Fibroblast of lung (primary cell): Measurements from ENCODE around the gene WNK3. TPM values are rescaled to one million over a fixed set of nuclear protein-coding genes. Genes with fewer than 3 reads are reported as not detected.

Experiments
- DNase-seq, 2 donors: peaks; one replicate each; pipeline versions ENCODE4 v3.0.0 to v3.0.0-alpha.2; 2010; ENCODE audit warnings: low read depth in 2 of 2
- H2AFZ ChIP-seq: 2 replicates; pipeline ENCODE4 v1.5.1; 2012; ENCODE audit warnings: low read length, control low read depth, inconsistent platforms
- H3K27ac ChIP-seq: 2 replicates; pipeline ENCODE4 v1.5.1; 2011; ENCODE audit warnings: low read length, control low read depth; ENCODE audit not compliant: insufficient read depth
- H3K27me3 ChIP-seq: 2 replicates; pipeline ENCODE4 v1.5.1; 2011; ENCODE audit warnings: mild to moderate bottlenecking, low read length; ENCODE audit not compliant: control insufficient read depth, insufficient read depth
- H3K36me3 ChIP-seq: 2 replicates; pipeline ENCODE4 v1.5.1; 2011; ENCODE audit warnings: low read length; ENCODE audit not compliant: control insufficient read depth, insufficient read depth
- H3K4me1 ChIP-seq: 2 replicates; pipeline ENCODE4 v1.5.1; 2011; ENCODE audit warnings: low read length; ENCODE audit not compliant: control insufficient read depth, insufficient read depth; ENCODE audit errors: extremely low read depth
- H3K4me2 ChIP-seq: 2 replicates; pipeline ENCODE4 v1.5.1; 2011; ENCODE audit warnings: low read length, control low read depth; ENCODE audit not compliant: insufficient read depth; ENCODE audit errors: extremely low read depth
- H3K4me3 ChIP-seq, 4 experiments: fragments of 200-600 bp in 1 of 4; sonication (generic) in 1 of 4; replicated peaks in 1 of 4; 2 replicates each; pipeline ENCODE4 v1.5.1; 2011 to 2016; ENCODE audit warnings: low read length in 4 of 4, low read depth in 3 of 4, mild to moderate bottlenecking in 3 of 4, control low read depth in 2 of 4, inconsistent platforms in 1 of 4, mixed read lengths in 1 of 4; ENCODE audit not compliant: insufficient read depth in 1 of 4; ENCODE audit errors: control extremely low read depth in 1 of 4
- H3K79me2 ChIP-seq: 2 replicates; pipeline ENCODE4 v1.5.1; 2012; ENCODE audit warnings: mild to moderate bottlenecking, low read length, inconsistent platforms; ENCODE audit not compliant: control insufficient read depth, insufficient read depth
- H3K9ac ChIP-seq: 2 replicates; pipeline ENCODE4 v1.5.1; 2011; ENCODE audit warnings: mild to moderate bottlenecking, low read length, control low read depth; ENCODE audit not compliant: insufficient read depth
- H3K9me3 ChIP-seq: 2 replicates; pipeline ENCODE4 v1.5.1; 2012; ENCODE audit warnings: low read depth, low read length; ENCODE audit not compliant: control insufficient read depth, insufficient read depth
- H4K20me1 ChIP-seq: 2 replicates; pipeline ENCODE4 v1.5.1; 2011; ENCODE audit warnings: low read length; ENCODE audit not compliant: control insufficient read depth, insufficient read depth; ENCODE audit errors: extremely low read depth
- EZH2 ChIP-seq: IDR thresholded peaks from 2 replicates; pipeline ENCODE4 v1.5.1; 2012; ENCODE audit warnings: low read length, control low read depth, mild to moderate bottlenecking; ENCODE audit errors: missing control alignments
- polyA plus RNA-seq, 2 donors: library from polyadenylated mRNA; depleted of rRNA in 1 of 2; stranded (reverse) in 1 of 2; unstranded in 1 of 2; fragments of >200 nt; gene quantifications; 2 replicates each; pipeline ENCODE4 v1.2.1, GENCODE V29; 2011 to 2012; ENCODE audit warnings: missing spikeins in 1 of 2
- total RNA-seq: library from RNA; depleted of rRNA; stranded (reverse); fragments of >200 nt; gene quantifications from 2 replicates; pipeline ENCODE4 v1.2.1, GENCODE V29; 2014
- TF ChIP-seq, protein P1 (sequence below), 2 donors: IDR thresholded peaks in 1 of 2; conservative IDR thresholded peaks in 1 of 2; 1 replicate in 1 of 2; 2 replicates in 1 of 2; pipeline ENCODE4 v1.5.1; 2011 to 2012; ENCODE audit warnings: low read length in 2 of 2, control low read depth in 1 of 2, inconsistent platforms in 1 of 2, low read depth in 1 of 2, mild to moderate bottlenecking in 1 of 2

The WNK3 gene
- total and polyA plus RNA-seq, 2 donors (not counting 1 experiment from before 2014, with no cell fraction given): 0.17 to 0.24 TPM

DNA sequence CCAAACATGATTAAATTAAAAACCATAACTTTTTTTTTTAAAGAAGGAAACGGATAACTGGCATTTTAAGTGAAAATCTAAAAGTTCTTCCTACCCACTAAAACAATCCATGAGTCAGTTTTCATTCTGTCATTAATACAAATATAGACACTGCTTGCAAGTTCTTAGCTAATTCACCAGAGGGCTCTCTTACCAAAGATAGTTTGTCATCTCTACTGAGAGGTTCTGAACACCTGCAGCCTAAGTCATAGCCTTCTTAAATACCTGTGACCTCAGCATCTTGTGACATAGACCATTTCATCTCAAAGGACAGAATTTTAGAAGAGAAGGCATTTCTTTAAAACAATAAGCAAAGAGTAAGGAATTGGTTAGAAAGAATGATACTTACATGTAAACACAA is 109.5 kb downstream of the WNK3 start:
- DNase-seq: peak; percentile 31 to 48
- no peaks in the 10 kb centered on the region for H3K9me3 ChIP-seq
- no peak overlapping the region for H3K4me2 ChIP-seq
- no peaks in the 10 kb centered on the region for H4K20me1 ChIP-seq
- H3K27me3 ChIP-seq: no peaks in the 10 kb centered on the region
- no peaks in the 10 kb centered on the region for H3K36me3 ChIP-seq
- no peaks in the 10 kb centered on the region for H3K4me1 ChIP-seq
- H3K79me2 ChIP-seq: no peaks in the 10 kb centered on the region
- H3K27ac ChIP-seq: no peak overlapping the region
- no peak overlapping the region for H3K4me3 ChIP-seq
- H3K9ac ChIP-seq: no peak overlapping the region
- no peak for TF ChIP-seq EZH2
- TF ChIP-seq, protein P1, sequence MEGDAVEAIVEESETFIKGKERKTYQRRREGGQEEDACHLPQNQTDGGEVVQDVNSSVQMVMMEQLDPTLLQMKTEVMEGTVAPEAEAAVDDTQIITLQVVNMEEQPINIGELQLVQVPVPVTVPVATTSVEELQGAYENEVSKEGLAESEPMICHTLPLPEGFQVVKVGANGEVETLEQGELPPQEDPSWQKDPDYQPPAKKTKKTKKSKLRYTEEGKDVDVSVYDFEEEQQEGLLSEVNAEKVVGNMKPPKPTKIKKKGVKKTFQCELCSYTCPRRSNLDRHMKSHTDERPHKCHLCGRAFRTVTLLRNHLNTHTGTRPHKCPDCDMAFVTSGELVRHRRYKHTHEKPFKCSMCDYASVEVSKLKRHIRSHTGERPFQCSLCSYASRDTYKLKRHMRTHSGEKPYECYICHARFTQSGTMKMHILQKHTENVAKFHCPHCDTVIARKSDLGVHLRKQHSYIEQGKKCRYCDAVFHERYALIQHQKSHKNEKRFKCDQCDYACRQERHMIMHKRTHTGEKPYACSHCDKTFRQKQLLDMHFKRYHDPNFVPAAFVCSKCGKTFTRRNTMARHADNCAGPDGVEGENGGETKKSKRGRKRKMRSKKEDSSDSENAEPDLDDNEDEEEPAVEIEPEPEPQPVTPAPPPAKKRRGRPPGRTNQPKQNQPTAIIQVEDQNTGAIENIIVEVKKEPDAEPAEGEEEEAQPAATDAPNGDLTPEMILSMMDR (conservative IDR thresholded peaks at IDR 0.05 in 1 of 2, IDR thresholded peaks at IDR 0.05 in 1 of 2; ENCODE audit: low read depth in 1 of 2, low read length in 2 of 2): peak; percentile 18 to 20
- H2AFZ ChIP-seq: no peak overlapping the region

DNA sequence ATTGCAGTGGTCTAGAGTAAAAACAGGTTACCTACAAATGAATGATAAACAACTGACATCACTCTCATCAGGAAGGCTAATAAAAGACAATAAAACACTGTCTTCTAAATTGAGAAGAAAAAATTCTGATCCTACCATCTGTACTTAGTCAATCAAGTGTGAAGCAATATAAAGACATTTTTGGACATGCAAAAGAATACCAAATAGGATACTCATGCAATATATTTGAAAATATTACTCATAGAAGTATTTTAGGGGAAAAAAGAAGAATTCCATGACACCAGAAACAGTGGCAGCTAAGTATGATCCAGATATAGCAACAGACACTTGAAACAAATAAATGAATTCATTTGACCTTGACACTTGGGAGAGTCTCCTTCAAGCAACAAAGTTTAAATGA is 111.0 kb downstream of the WNK3 start:
- no peaks in the 10 kb centered on the region for H3K27me3 ChIP-seq
- H3K4me3 ChIP-seq: no peak overlapping the region
- no peak overlapping the region for H3K27ac ChIP-seq
- no peaks in the 10 kb centered on the region for H3K9me3 ChIP-seq
- no peak for DNase-seq
- no peaks in the 10 kb centered on the region for H3K36me3 ChIP-seq
- no peaks in the 10 kb centered on the region for H3K4me1 ChIP-seq
- H3K4me2 ChIP-seq: no peak overlapping the region
- no peak overlapping the region for H2AFZ ChIP-seq
- TF ChIP-seq, protein P1 (conservative IDR thresholded peaks at IDR 0.05 in 1 of 2, IDR thresholded peaks at IDR 0.05 in 1 of 2; ENCODE audit: low read depth in 1 of 2, low read length in 2 of 2): no peak
- no peak for TF ChIP-seq EZH2
- H3K9ac ChIP-seq: no peak overlapping the region
- H3K79me2 ChIP-seq: no peaks in the 10 kb centered on the region
- no peaks in the 10 kb centered on the region for H4K20me1 ChIP-seq

- no peak for TF ChIP-seq EZH2
- TF ChIP-seq, protein P1 (conservative IDR thresholded peaks at IDR 0.05 in 1 of 2, IDR thresholded peaks at IDR 0.05 in 1 of 2; ENCODE audit: low read depth in 1 of 2, low read length in 2 of 2): no peak
- Histone ChIP-seq H4K20me1 (no peaks in the 10 kb centered on the region), H3K27me3 (no peaks in the 10 kb centered on the region), H3K9me3 (no peaks in the 10 kb centered on the region), H3K79me2 (no peaks in the 10 kb centered on the region), H3K36me3 (no peaks in the 10 kb centered on the region), H3K4me1 (no peaks in the 10 kb centered on the region), H2AFZ (no peak overlapping the region), H3K27ac (no peak overlapping the region), H3K9ac (no peak overlapping the region), H3K4me3 (no peak overlapping the region), H3K4me2 (no peak overlapping the region)
- DNase-seq: no peak
Measured at GRCh38 chrX:54238588-54238987, 119.3 kb downstream of the WNK3 start.
